Activated T-cell treated with anti-CD3 and anti-CD28 coated beads for 1 hour (primary cell): ENCODE data around the gene CACNG8.

ENCODE experiments used
- DNase-seq: peaks from one replicate; pipeline ENCODE4 v3.0.0-alpha.2; 2020; ENCODE audit warnings: low read depth

The CACNG8 gene

DNA sequence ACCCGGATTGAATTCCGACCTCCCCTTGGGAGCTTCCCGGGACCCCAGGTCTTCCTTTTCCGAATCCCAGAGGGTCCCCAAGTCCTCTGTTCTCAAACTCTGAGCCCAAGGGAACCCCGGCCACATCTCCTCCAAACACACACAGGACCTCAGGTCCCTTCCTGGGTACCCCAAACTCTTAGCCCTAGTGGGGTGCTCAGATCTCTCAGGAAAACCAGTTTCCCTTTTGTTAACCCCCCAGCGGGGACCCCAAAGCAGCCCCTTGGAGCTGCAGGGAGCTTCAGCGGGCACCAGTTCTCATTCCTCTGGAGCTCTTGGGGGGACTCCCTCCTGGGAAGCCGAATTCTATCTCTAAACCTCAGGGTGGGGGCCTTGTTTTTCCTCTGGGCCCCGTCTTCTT, 29.5 kb downstream of the CACNG8 start:
- DNase-seq = no peak

GRCh38 chr19:53992815-53993214, 30.1 kb downstream of the CACNG8 start:
- no peak for DNase-seq

DNA sequence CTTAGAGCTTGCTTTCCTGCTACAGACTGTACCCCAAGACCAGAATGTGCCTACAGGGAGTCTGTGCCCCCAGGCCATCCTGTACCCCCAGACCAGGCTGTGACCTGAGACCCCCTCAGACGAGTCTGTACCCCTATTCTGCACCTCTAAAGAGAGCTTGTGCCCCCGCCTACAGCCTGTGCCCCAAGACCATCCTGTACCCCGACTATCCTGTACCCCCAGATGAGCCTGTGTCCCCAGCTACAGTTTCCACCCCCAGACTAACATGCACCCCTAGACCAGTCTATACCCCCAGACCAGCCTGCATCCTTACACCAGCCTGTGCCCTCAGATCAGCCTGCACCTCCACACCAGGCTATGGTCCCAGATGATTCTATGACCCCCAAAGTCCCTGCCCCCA, 30.7 kb downstream of the CACNG8 start:
- no peak for DNase-seq

DNA sequence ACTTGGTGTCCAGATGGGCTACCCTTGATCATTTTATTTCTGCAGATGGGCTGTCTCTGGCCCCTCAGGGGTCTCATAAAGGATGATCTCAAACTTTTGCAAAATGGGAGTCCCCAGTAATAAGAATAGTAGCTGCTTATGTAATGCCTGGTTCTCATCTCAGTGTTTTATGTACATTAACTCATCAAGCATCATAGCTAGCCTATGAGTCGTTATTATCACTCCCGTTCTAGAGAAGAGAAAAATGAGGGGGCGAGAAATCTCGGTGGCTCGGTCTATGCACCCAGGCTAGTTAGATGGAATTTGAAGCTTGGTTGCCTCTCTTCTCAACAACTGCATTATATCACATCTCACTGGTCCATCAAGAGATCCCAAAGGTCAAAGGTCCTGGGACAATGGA, 32.1 kb downstream of the CACNG8 start:
- no peak for DNase-seq

GRCh38 chr19:53998223-53998622, 35.5 kb downstream of the CACNG8 start:
- DNase-seq = no peak

- no peak for DNase-seq
Observed at GRCh38 chr19:53999694-54000093, 37.0 kb downstream of the CACNG8 start.

GRCh38 chr19:54001496-54001895, 38.8 kb downstream of the CACNG8 start:
- no peak for DNase-seq

GRCh38 chr19:54002495-54003315, 40.0 kb downstream of the CACNG8 start:
- DNase-seq = no peak

DNA sequence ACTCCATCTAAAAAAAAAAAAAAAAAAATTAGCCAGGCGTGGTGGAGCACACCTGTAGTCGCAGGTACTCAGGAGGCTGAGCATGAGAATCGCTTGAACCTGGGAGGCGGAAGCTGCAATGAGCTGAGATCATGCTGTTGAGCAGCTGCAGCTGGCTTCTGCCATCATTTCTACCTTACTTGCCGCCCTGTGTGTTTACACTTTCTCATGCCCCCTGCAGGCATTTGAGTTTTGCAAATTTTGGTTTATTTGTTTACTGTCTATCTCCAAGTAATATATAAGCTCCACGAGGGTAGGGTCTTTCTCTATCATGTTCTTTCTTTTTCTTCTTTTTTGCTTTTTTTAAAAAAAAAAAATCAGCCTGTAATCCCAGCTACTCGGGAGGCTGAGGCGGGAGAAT, 46.7 kb downstream of the CACNG8 start:
- DNase-seq = no peak

- no peak for DNase-seq
Observed at GRCh38 chr19:54010474-54010873, 47.7 kb downstream of the CACNG8 start.

DNA sequence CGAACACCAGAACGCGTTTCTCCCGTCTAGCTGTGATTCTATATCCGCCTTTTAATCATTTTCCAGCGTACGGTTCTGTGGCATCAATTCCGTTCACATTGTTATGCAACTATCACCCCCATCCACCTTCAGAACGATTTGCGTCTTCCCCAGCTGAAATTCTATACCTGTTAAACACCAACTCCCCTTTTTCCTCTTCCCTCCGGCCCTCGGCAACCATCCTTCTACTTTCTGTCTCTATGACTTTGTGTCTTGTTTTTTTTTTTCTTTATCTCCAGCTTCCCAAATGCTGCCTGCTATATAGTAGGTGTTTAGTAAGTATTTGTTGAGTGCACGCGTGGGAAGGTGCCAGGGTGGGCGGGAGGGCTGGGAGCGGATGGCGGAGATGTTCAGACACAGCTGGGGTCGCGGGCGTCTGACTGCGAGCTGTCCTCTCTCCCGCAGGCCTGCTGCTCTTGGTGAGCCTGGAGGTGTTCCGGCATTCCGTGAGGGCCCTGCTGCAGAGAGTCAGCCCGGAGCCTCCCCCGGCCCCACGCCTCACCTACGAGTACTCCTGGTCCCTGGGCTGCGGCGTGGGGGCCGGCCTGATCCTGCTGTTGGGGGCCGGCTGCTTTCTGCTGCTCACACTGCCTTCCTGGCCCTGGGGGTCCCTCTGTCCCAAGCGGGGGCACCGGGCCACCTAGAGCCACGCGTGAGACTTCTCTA, 48.9 kb downstream of the CACNG8 start:
- DNase-seq = no peak

DNA sequence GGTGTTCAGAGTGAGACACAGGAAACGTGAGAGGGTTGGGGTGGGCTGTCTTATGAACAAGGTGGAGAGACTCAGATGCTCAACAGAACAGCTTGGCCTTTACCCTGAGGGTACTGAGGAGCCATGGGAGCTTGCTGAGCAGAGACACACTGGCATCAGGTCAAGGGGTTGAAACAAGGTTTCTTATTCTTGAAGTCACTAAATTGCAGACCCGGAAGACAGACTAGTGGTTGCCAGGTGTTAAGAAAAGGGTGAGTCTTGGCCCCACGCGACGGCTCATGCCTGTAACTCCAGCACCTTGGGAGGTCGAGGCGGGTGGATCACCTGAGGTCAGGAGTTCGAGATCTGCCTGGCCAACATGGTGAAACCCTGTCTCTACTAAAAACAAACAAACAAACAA, 51.1 kb downstream of the CACNG8 start:
- no peak for DNase-seq

DNA sequence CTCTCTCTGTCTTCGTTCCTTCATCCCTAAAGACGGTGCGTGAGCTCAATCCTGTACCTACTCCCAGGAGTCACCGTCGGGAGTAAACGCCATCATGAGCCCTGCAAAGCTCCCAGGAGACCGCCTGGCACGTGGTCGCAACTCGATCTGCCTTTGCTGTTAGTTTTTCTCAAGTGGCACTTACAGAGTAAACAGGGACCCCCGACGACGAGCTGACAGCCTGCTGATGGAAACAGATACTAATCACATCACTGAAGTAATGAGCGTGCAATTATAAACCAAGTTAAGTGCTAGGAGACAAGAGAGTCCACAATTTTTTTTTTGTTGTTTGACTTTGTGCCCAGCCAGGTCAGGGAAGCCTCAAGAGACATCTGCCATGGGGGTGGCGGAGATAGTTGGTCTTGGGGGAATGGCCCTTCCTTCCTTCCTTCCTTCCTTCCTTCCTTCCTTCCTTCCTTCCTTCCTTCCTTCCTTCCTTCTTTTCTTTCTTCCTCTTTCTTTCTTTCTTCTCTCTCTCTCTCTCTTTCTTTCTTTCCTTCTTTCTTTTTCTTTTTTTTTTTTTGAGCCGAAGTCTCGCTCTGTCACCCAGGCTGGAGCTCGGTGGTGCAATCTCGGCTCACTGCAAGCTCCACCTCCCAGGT, 52.3 kb downstream of the CACNG8 start:
- no peak for DNase-seq

DNA sequence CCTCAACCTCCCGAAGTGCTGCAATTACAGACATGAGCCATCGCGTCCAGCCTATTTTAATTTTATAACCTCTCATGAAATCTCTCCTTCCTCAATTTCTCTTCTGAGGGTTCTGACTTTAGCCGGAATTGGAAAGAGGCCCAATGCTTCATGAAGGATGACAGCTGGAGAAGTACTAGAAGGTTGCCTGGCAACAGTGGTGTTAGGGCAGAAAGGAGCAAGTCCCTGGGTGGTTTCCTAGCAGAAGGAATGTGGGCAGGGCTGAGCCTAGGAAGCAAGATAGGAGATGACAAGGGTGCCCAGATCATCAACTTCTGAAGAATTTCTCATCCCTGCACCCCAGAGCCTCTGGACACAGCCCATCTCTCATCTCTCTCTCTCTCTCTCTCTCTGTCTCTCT, 54.5 kb downstream of the CACNG8 start:
- DNase-seq = no peak

DNA sequence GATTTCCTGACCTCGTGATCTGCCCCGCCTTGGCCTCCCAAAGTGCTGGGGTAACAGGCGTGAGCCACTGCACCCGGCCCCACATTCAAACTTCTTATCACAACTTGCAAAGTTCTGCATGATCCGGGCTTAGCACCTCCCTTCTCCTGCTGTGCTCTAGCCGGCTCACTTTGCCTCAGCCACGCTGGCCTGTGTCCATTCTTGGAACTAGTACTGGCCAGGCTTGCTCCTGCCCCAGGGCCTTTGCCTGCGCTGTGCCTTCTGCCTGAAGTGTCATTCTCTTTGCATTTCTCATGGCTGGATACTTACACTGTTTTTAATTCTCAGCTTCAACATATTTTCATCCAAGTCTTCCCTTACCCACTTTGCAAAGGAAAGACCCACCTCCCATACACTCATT, 58.6 kb downstream of the CACNG8 start:
- DNase-seq = no peak

DNA sequence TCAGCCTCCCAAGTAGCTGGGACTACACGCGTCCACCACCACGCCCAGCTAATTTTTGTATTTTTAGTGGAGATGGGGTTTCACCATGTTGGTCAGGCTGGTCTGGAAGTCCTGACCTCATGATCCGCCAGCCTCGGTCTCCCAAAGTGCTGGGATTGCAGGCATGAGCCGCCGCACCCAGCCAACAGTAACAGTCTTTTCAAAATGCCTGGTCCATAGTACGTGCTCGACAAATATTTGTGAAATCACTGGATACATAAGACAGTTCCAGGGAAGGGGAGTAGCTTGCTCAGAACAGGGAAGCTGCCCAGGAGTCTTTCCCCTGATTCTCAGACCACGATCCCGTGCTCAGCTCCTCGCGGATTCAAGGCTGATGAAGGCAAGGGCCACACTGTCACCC, 59.2 kb downstream of the CACNG8 start:
- no peak for DNase-seq

DNA sequence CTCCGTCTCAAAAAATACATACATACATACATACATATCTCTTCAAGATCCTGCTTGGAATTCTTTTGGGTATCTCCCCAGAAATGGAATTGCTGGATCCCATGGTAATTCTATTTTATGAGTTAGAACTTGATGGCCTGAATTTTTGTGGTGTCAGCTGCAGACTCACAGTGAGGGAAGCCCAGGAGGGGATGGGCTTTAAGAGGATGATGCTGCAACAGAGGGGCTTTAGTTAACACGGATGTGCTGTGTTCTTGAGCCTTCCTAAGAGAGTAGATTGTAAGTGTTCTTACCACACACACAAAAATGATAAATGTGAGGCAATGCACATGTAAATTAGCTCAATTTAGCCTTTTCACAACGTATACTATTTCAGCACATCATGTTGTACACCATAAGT, 60.5 kb downstream of the CACNG8 start:
- no peak for DNase-seq

GRCh38 chr19:54024660-54025059, 61.9 kb downstream of the CACNG8 start:
- DNase-seq = no peak

- DNase-seq = no peak
Observed at GRCh38 chr19:54026656-54027055, 63.9 kb downstream of the CACNG8 start.

- no peak for DNase-seq
Observed at GRCh38 chr19:54029301-54029700, 66.6 kb downstream of the CACNG8 start.

GRCh38 chr19:54029930-54030490, 67.3 kb downstream of the CACNG8 start:
- peak; percentile 50 for DNase-seq

- no peak for DNase-seq
Observed at GRCh38 chr19:54030895-54031586, 68.3 kb downstream of the CACNG8 start.
